Activated T-helper 17 cell treated with anti-CD3 and anti-CD28 coated beads, Interleukin-2, amount 50 U/mL, for 72 hours (primary cell): ENCODE results near the gene PLD1. TPM values are rescaled to one million over a fixed set of nuclear protein-coding genes. Genes with fewer than 3 reads are reported as not detected.
"Not testable (repeated sequence)": the region's sequence is repeated elsewhere in the genome, so short reads cannot be mapped to it uniquely, and the experiment has no call there.

Experiments used
- ATAC-seq: fragments of 150-1000 bp; cut with Tn5 transposase; replicated peaks from 2 replicates; pipeline ENCODE4 v1.10.0; 2021; ENCODE audit warnings: mild to moderate bottlenecking, moderate library complexity
- H3K27ac Mint-ChIP-seq: one replicate; pipeline ENCODE4 v1.8.0; 2022; ENCODE audit warnings: mixed read lengths
- H3K27me3 Mint-ChIP-seq: one replicate; pipeline ENCODE4 v1.8.0; 2022; ENCODE audit warnings: mixed read lengths
- H3K36me3 Mint-ChIP-seq: one replicate; pipeline ENCODE4 v1.8.0; 2022; ENCODE audit warnings: low read depth, mild to moderate bottlenecking, mixed read lengths
- H3K4me1 Mint-ChIP-seq: one replicate; pipeline ENCODE4 v1.8.0; 2022; ENCODE audit warnings: mixed read lengths
- H3K4me3 Mint-ChIP-seq: one replicate; pipeline ENCODE4 v1.8.0; 2022; ENCODE audit warnings: mild to moderate bottlenecking, mixed read lengths
- H3K9me3 Mint-ChIP-seq: one replicate; pipeline ENCODE4 v1.8.0; 2022; ENCODE audit warnings: mixed read lengths
- total RNA-seq, 2 donors: library from RNA; stranded (reverse); gene quantifications; one replicate each; pipeline ENCODE4 v1.2.3, GENCODE V29; 2022

PLD1 gene
- total RNA-seq, 2 donors from 2014 or later = 2.5 to 10.6 TPM

- Mint-ChIP-seq H3K36me3 (no peaks in the 10 kb centered on the region), H3K27ac (no peak overlapping the region), H3K9me3 (no peaks in the 10 kb centered on the region), H3K4me3 (no peak overlapping the region), H3K4me1 (peaks cover 16% of the 10 kb centered on the region), H3K27me3 (peaks cover under 1% of the 10 kb centered on the region)
- ATAC-seq = no peak
Observed at GRCh38 chr3:171565481-171566058, 244.7 kb downstream of the PLD1 start.

DNA sequence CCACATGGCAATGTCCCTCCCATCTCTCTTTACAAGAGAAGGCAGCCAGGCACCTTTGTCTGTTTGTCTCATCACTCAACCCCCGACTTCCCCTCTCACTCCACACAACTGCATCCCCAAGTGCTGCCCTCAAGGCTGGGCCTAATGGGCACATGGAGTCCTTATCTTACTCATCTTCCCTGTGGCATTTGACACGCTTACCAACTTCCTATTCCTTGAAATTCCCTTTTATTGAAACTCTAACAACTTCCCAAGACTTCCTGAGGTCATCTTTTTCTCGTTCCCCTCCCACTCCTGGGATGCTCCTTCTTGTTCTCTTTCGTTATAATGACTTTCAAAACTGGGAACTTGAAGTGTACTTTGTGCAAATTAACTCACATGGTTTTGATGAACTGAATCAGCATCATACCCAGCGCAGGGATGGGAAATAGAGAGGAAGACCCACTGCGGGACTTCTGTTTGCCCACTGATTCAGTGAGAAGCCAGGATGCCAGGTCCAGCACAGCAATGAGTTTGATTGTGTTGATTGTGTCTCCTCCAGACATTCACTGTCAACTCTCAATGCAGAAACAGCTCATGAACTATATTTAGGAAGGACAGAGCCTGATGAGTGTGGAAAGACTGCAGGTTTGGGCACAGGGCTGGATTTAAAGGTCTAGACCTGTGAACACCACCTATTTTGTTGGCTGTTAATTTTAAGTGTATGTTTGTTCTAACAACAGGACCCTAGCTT, 245.4 kb downstream of the PLD1 start:
- Mint-ChIP-seq H3K4me3 (no peak overlapping the region), H3K36me3 (no peaks in the 10 kb centered on the region), H3K27me3 (no peaks in the 10 kb centered on the region), H3K9me3 (no peaks in the 10 kb centered on the region), H3K27ac (no peak overlapping the region), H3K4me1 (peaks cover 16% of the 10 kb centered on the region)
- ATAC-seq = no peak

- H3K4me3 Mint-ChIP-seq = no peak overlapping the region
- no peaks in the 10 kb centered on the region for H3K27me3 Mint-ChIP-seq
- no peaks in the 10 kb centered on the region for H3K9me3 Mint-ChIP-seq
- no peaks in the 10 kb centered on the region for H3K36me3 Mint-ChIP-seq
- H3K4me1 Mint-ChIP-seq = peaks cover 18% of the 10 kb centered on the region
- ATAC-seq = no peak
- H3K27ac Mint-ChIP-seq = no peak overlapping the region
Observed at GRCh38 chr3:171563298-171563697, 247.0 kb downstream of the PLD1 start.

DNA sequence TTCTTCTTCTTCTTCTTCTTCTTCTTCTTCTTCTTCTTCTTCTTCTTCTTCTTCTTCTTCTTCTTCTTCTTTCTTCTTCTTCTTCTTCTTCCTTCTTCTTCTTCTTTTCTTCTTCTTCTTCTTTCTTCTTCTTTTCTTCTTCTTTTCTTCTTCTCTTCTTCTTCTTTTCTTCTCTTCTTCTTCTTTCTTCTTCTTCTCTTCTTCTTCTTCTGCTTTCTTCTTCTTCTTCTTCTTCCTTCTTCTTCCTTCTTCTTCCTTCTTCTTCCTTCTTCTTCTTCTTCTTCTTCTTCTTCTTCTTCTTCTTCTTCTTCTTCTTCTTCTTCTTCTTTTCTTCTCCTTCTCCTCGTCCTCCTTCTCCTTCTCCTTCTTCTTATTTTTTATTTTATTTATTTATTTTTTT, 247.8 kb downstream of the PLD1 start:
- Mint-ChIP-seq H3K27ac (peak overlapping the region; percentile 96), H3K4me3 (peak overlapping the region; percentile 77), H3K4me1 (peaks cover 25% of the 10 kb centered on the region)
- ATAC-seq, H3K36me3 Mint-ChIP-seq, H3K27me3 Mint-ChIP-seq, H3K9me3 Mint-ChIP-seq: not testable (repeated sequence)

DNA sequence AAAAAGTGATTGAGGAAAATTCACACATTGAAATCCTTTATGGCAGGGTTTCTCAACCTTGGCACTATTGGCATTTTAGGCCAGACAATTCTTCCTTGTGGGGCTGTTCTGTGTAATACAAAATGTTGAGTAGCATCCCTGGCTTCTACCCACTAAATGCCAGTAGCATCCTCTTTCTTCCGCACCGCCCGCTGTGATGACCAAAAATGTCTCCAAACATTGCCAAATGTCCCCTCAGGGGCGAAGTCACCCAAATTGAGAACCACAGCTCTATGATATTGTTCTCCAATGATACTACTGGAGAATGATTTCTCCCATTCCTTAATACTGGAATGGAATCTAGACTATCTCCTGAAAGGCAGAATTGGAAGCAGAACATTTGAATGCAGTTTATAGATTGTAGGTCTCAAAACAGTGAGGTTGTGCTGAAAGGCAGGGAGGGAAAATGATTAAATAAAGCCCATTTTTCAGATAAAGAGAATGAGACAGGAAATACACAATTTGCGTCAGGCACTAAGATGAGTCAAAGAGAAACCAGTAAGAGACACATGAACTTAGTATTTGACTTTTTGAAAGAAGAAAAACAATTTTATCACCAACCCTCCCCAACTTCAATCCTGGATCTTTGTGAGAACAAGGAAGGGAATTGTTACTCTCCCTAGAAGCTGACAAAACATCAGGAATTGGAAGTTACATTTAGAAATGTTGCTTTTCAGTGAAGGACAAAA, 248.5 kb downstream of the PLD1 start:
- H3K27ac Mint-ChIP-seq = peak overlapping the region; percentile 96
- peak overlapping the region; percentile 77 for H3K4me3 Mint-ChIP-seq
- H3K4me1 Mint-ChIP-seq = peaks cover 25% of the 10 kb centered on the region
- H3K36me3 Mint-ChIP-seq = no peaks in the 10 kb centered on the region
- ATAC-seq = peak; percentile 79
- H3K9me3 Mint-ChIP-seq = no peaks in the 10 kb centered on the region
- H3K27me3 Mint-ChIP-seq = no peaks in the 10 kb centered on the region

GRCh38 chr3:171559586-171559985, 250.7 kb downstream of the PLD1 start:
- ATAC-seq = peak; percentile 16
- Mint-ChIP-seq H3K27me3 (no peaks in the 10 kb centered on the region), H3K36me3 (no peaks in the 10 kb centered on the region), H3K4me3 (no peak overlapping the region), H3K4me1 (peaks cover 25% of the 10 kb centered on the region), H3K27ac (no peak overlapping the region), H3K9me3 (no peaks in the 10 kb centered on the region)

DNA sequence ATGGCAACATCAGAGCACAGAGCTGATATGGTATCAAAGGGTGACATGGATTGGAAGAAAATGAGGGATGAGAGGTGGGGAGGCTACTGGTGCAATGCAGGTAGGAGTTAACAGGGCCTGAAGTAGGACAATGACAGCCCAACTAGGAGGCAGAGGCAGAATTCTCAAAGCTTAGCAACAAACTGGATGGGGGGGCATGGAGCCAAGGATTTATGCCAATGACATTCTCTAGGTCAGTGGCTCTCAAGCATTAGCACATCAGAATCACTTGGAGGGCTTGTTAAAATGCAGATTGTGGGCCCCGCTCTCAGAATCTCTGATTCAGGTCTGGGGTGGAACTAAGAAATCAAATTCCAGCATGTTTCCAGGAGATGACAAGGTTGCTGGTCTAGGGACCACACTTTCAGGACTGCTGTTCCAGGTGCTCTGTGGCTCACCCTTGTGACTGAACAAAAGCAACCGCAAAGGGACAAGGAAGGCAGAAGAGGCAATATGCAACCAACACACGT, 252.0 kb downstream of the PLD1 start:
- H3K9me3 Mint-ChIP-seq = no peaks in the 10 kb centered on the region
- peak overlapping the region; percentile 34 for H3K27ac Mint-ChIP-seq
- H3K36me3 Mint-ChIP-seq = no peaks in the 10 kb centered on the region
- H3K4me3 Mint-ChIP-seq = no peak overlapping the region
- H3K4me1 Mint-ChIP-seq = peaks cover 25% of the 10 kb centered on the region
- H3K27me3 Mint-ChIP-seq = no peaks in the 10 kb centered on the region
- ATAC-seq = no peak

GRCh38 chr3:171557173-171557572, 253.1 kb downstream of the PLD1 start:
- Mint-ChIP-seq H3K27ac (no peak overlapping the region), H3K27me3 (no peaks in the 10 kb centered on the region), H3K36me3 (no peaks in the 10 kb centered on the region), H3K4me1 (peaks cover 21% of the 10 kb centered on the region), H3K4me3 (no peak overlapping the region), H3K9me3 (no peaks in the 10 kb centered on the region)
- ATAC-seq = no peak

- Mint-ChIP-seq H3K27ac (no peak overlapping the region), H3K4me1 (peaks cover 16% of the 10 kb centered on the region), H3K36me3 (no peaks in the 10 kb centered on the region), H3K4me3 (no peak overlapping the region), H3K27me3 (no peaks in the 10 kb centered on the region), H3K9me3 (no peaks in the 10 kb centered on the region)
- no peak for ATAC-seq
Observed at GRCh38 chr3:171556574-171557145, 253.6 kb downstream of the PLD1 start.

DNA sequence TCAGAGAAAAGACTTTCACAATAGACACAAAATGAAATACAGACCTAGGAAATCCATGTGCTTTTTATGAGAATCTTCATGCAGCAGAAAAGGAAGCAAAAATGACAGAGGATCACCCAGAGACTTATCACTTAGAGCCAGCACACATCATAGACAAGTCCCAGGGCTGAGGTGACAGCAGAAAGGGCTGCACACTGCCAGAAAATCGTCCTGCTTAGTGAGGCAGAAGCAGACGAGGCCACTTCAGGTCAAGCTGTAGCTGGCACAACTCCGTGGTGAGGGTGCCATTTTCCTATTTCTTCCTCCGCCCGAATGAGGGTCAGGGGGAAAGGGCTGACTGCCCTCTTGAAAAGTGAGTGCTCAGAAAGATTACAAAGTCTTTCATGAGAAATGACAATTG, 254.1 kb downstream of the PLD1 start:
- no peaks in the 10 kb centered on the region for H3K9me3 Mint-ChIP-seq
- no peak overlapping the region for H3K4me3 Mint-ChIP-seq
- H3K36me3 Mint-ChIP-seq = no peaks in the 10 kb centered on the region
- no peaks in the 10 kb centered on the region for H3K27me3 Mint-ChIP-seq
- peaks cover 11% of the 10 kb centered on the region for H3K4me1 Mint-ChIP-seq
- H3K27ac Mint-ChIP-seq = no peak overlapping the region
- ATAC-seq = no peak

DNA sequence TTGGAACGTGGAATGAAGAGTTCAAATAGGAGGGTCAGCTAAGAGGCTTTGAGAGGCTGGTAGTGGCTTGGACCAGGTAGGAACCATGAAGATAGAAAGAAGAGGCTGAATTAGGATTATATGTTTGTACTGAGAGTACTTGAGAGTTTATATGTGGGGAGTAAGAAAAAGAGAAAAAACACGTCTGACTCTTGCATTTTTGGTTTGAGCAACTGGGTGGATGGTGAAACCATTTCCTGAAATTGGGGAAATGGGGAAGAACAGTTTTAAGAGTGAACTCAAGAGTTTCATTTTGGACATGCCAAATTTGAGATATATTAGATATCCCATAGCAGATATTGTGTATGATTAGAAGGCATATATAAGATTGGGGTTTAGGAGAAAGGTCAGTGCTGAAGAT, 257.2 kb downstream of the PLD1 start:
- H3K4me1 Mint-ChIP-seq = peaks cover 5% of the 10 kb centered on the region
- H3K4me3 Mint-ChIP-seq = no peak overlapping the region
- H3K36me3 Mint-ChIP-seq = no peaks in the 10 kb centered on the region
- no peaks in the 10 kb centered on the region for H3K9me3 Mint-ChIP-seq
- no peak overlapping the region for H3K27ac Mint-ChIP-seq
- ATAC-seq = no peak
- no peaks in the 10 kb centered on the region for H3K27me3 Mint-ChIP-seq

GRCh38 chr3:171552531-171552930, 257.8 kb downstream of the PLD1 start:
- H3K9me3 Mint-ChIP-seq = no peaks in the 10 kb centered on the region
- H3K4me1 Mint-ChIP-seq = no peaks in the 10 kb centered on the region
- H3K36me3 Mint-ChIP-seq = no peaks in the 10 kb centered on the region
- no peak for ATAC-seq
- H3K27me3 Mint-ChIP-seq = no peaks in the 10 kb centered on the region
- H3K27ac Mint-ChIP-seq = no peak overlapping the region
- H3K4me3 Mint-ChIP-seq = no peak overlapping the region

DNA sequence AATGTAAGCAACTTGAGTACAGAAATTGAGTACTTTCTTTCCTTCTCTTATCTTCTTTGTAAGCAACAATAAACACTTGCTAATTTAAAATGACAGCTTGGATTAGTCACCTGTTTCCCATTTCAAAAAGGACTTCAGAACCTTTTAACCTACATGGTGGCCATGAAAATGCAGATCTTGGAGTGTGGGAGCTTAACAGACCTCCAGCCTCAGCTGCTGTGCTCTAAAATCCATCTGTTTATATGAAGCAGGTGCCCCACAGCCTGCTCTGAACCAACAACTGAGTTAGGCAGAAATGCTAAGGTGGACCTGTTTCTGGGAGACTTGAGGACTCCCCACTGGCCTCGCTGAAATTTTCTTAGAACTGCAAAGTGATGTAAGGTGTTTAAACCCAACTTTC, 259.0 kb downstream of the PLD1 start:
- no peak overlapping the region for H3K4me3 Mint-ChIP-seq
- H3K36me3 Mint-ChIP-seq = no peaks in the 10 kb centered on the region
- H3K4me1 Mint-ChIP-seq = no peaks in the 10 kb centered on the region
- no peaks in the 10 kb centered on the region for H3K9me3 Mint-ChIP-seq
- no peaks in the 10 kb centered on the region for H3K27me3 Mint-ChIP-seq
- H3K27ac Mint-ChIP-seq = no peak overlapping the region
- ATAC-seq = no peak
